22Rv1 (cell line): ENCODE results near the gene PATE4.

ENCODE experiments used
- ZFX ChIP-seq: fragments of 450-650 bp; IDR thresholded peaks from 2 replicates; pipeline ENCODE4 v1.6.1; 2017; ENCODE audit warnings: antibody characterized with exemption, borderline replicate concordance
- TF ChIP-seq, protein P1 (sequence below): fragments of 450-650 bp; IDR thresholded peaks from 2 replicates; pipeline ENCODE4 v1.5.1; 2017; ENCODE audit warnings: mild to moderate bottlenecking

DNA sequence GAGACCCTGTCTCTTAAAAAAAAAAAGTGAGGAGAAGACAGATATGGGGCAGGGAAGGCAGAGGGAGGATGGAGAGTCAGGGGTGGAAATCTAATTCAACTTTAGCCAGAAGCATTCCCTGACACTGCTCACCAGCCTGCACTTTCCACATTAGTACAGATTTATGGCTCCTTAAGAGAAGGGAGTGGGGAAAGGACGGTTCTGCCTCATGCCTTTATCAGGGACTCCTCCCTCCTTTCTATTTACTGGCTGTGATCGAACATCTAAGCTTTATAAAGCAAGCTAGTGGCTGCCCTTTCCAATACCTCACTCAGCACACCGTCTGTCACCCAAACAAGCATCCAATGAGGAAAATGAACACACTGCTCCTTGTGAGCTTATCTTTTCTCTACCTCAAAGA lies at the start of gene PATE4:
- TF ChIP-seq, protein P1, sequence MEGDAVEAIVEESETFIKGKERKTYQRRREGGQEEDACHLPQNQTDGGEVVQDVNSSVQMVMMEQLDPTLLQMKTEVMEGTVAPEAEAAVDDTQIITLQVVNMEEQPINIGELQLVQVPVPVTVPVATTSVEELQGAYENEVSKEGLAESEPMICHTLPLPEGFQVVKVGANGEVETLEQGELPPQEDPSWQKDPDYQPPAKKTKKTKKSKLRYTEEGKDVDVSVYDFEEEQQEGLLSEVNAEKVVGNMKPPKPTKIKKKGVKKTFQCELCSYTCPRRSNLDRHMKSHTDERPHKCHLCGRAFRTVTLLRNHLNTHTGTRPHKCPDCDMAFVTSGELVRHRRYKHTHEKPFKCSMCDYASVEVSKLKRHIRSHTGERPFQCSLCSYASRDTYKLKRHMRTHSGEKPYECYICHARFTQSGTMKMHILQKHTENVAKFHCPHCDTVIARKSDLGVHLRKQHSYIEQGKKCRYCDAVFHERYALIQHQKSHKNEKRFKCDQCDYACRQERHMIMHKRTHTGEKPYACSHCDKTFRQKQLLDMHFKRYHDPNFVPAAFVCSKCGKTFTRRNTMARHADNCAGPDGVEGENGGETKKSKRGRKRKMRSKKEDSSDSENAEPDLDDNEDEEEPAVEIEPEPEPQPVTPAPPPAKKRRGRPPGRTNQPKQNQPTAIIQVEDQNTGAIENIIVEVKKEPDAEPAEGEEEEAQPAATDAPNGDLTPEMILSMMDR: no peak
- no peak for TF ChIP-seq ZFX
